ENCODE results near the gene EIF4E1B.

EIF4E1B gene

DNA sequence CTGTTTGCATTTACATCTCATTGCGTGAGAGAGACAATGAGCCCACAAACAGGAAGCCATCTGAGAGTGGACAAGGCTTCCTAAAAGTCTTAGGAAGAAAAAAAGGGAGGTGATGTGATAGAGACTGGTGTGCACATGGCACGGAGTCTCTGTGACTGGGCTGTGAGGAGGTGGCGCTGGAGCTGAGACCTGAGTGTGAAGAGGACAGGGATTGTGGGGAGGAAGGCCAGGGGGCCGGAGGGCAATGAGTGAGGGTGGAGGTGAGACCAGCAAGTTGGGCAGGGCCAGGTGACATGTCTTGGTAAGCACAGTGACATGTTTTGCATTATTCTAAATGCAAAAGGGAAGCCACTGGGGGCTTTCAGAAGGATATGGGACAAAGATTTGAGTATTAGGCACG is 61.9 kb downstream of the EIF4E1B start:
- TF ChIP-seq CTCF (IDR thresholded peaks at IDR 0.05; ENCODE audit: control extremely low read depth, extremely low read depth, low read depth, missing control alignments): no peak
- POLR2A ChIA-PET: no interaction called here
- CTCF ChIA-PET: no interaction called here
- no peak for DNase-seq (ENCODE audit: extremely low spot score)

- CTCF ChIA-PET: interaction anchor here (1.0 to 1.7 kb wide), 3 partner anchors 13 to 35 kb away, joined by 3 to 6 read pairs (median 3); no protein-coding TSS in a partner anchor
- no peak for DNase-seq (ENCODE audit: extremely low spot score)
- TF ChIP-seq CTCF (IDR thresholded peaks at IDR 0.05; ENCODE audit: control extremely low read depth, extremely low read depth, low read depth, missing control alignments): no peak
- POLR2A ChIA-PET: no interaction called here
Observed at GRCh38 chr5:176692839-176693476, 62.5 kb downstream of the EIF4E1B start.

- POLR2A ChIA-PET: no interaction called here
- TF ChIP-seq CTCF (IDR thresholded peaks at IDR 0.05; ENCODE audit: control extremely low read depth, extremely low read depth, low read depth, missing control alignments): no peak
- DNase-seq (ENCODE audit: extremely low spot score): no peak
- CTCF ChIA-PET: interaction anchor here (1.0 to 1.7 kb wide), 3 partner anchors 13 to 35 kb away, joined by 3 to 6 read pairs (median 3); no protein-coding TSS in a partner anchor
Observed at GRCh38 chr5:176693477-176693851, 63.0 kb downstream of the EIF4E1B start.

DNA sequence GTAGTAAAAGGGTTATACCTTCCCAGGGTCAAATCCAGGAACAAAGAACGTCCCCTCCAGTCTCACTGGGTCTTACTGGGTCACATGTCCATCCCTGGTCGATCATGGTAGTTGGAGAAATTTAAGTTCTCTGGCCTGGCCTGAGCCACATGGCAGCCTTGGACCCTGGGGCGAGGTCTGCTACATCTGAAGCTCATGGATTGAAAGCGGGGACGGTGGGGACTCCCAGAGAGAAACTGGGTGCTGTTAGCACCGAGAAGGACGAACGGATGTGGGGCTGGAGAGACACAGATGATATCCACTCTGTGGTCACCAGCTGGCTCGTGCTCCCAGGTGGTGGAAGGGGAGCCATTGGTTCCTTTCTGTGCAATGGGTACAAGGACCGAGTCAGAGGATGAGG is 63.7 kb downstream of the EIF4E1B start:
- CTCF ChIA-PET: interaction anchor here (1.0 to 1.7 kb wide), 3 partner anchors 14 to 36 kb away, joined by 3 to 6 read pairs (median 3); no protein-coding TSS in a partner anchor
- DNase-seq (ENCODE audit: extremely low spot score): no peak
- no peak for TF ChIP-seq CTCF (IDR thresholded peaks at IDR 0.05; ENCODE audit: control extremely low read depth, extremely low read depth, low read depth, missing control alignments)
- POLR2A ChIA-PET: no interaction called here

DNA sequence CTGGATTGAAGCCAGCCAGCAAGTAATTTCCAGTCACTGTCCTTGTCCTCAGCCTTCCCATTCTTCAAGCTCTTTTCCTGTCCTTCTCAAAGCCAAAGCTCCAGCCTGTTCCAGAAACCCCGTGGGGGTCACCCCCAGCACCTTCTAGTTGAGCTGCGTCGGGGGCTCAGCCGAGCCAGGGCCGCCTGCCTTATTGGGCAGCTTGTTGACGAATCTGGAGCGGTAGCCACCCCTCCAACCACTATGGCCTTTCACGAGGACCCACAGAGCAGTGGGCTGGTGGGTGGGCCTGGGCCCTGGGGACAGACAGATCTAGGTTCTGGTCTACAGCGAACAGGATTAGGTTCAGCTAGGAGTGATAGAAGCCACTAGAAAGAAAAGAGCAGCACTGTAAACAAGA is 64.2 kb downstream of the EIF4E1B start:
- ChIA-PET CTCF (interaction anchor here (1.7 kb wide), 1 partner anchor 34 kb away, joined by 6 read pairs; no protein-coding TSS in a partner anchor), POLR2A (no interaction called here)
- DNase-seq (ENCODE audit: extremely low spot score): no peak
- TF ChIP-seq CTCF (IDR thresholded peaks at IDR 0.05; ENCODE audit: control extremely low read depth, extremely low read depth, low read depth, missing control alignments): no peak

DNA sequence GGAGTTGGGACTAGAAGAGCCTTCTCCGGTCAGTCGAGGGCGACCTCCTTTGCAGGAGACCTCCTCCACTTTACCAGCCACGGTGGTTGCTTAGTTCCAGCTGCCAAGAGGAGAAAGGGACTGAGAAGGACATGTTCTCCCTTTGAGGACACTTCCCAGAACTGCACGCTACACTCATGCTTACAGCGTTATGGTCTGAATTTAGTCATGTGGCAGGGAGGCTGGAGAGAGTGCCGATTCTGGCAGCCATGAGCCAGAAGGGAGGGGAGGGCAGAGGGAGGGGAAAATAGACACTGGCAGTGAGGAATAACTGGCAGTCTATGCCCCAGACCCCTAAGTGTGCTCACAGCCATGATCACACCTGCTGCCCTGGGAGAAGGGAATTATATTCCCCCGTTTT is 64.6 kb downstream of the EIF4E1B start:
- no peak for DNase-seq (ENCODE audit: extremely low spot score)
- TF ChIP-seq CTCF (IDR thresholded peaks at IDR 0.05; ENCODE audit: control extremely low read depth, extremely low read depth, low read depth, missing control alignments): no peak
- ChIA-PET POLR2A (no interaction called here), CTCF (no interaction called here)
